H1 (cell line): Measurements from ENCODE around the gene GALNT7. TPM values are rescaled to one million over a fixed set of nuclear protein-coding genes. Genes with fewer than 3 reads are reported as not detected.
A peak's percentile ranks its signal among the peaks of the same experiment; 100 is the strongest.

Experiments used
- CTCF ChIA-PET: fragments of 300-600 bp; sonication (Branson Sonifier 250); formaldehyde crosslinking; loops from one replicate; lab custom pipeline; 2021; ENCODE audit not compliant: partially characterized antibody; lab: Charles Lee
- POLR2A ChIA-PET: fragments of 300-600 bp; sonication (Branson Sonifier 250); formaldehyde crosslinking; loops from one replicate; lab custom pipeline; 2021; ENCODE audit warnings: inconsistent platforms; ENCODE audit not compliant: partially characterized antibody; lab: Charles Lee
- DNase-seq, 2 experiments: peaks; one replicate each; pipeline versions ENCODE4 v3.0.0 to v3.0.0-alpha.2; 2010 to 2022; ENCODE audit warnings: low spot score in 2 of 2, low read depth in 1 of 2, mixed read lengths in 1 of 2
- FAIRE-seq: peaks from 2 replicates; lab custom pipeline; 2011; peaks lifted over from hg19 to GRCh38; lab: Jason Lieb, UNC
- H2AFZ ChIP-seq: 2 replicates; pipeline ENCODE4 v1.8.1; 2012; ENCODE audit warnings: low read length, inconsistent platforms
- H2AK5ac ChIP-seq: 2 replicates; pipeline ENCODE4 v1.6.1; 2013; ENCODE audit warnings: low read depth, low read length
- H2BK120ac ChIP-seq: replicated peaks from 2 replicates; pipeline ENCODE3; 2013; ENCODE audit warnings: low read depth, low read length, inconsistent platforms
- H2BK12ac ChIP-seq: 2 replicates; pipeline ENCODE4 v1.6.1; 2013; ENCODE audit warnings: low read depth, low read length
- H2BK15ac ChIP-seq: 2 replicates; pipeline ENCODE4 v1.6.1; 2013; ENCODE audit warnings: low read length
- H2BK20ac ChIP-seq: 2 replicates; pipeline ENCODE4 v1.6.1; 2013; ENCODE audit warnings: low read length
- H2BK5ac ChIP-seq: 2 replicates; pipeline ENCODE4 v1.6.1; 2013; ENCODE audit warnings: low read depth, low read length
- H3K14ac ChIP-seq: 2 replicates; pipeline ENCODE4 v1.6.1; 2013; ENCODE audit warnings: inconsistent platforms; ENCODE audit not compliant: insufficient read length
- H3K18ac ChIP-seq: 2 replicates; pipeline ENCODE4 v1.6.1; 2013; ENCODE audit warnings: low read length; ENCODE audit errors: extremely low read depth
- H3K23ac ChIP-seq: 2 replicates; pipeline ENCODE4 v1.6.1; 2013; ENCODE audit warnings: inconsistent platforms; ENCODE audit not compliant: insufficient read length
- H3K23me2 ChIP-seq: 2 replicates; pipeline ENCODE4 v1.6.1; 2013; ENCODE audit warnings: low read depth, low read length
- H3K27ac ChIP-seq: 2 replicates; pipeline ENCODE4 v1.6.1; 2011; ENCODE audit warnings: low read depth, low read length, inconsistent platforms
- H3K27me3 ChIP-seq, 4 experiments: replicated peaks in 1 of 4; 1 replicate in 1 of 4; 2 replicates in 3 of 4; pipeline versions ENCODE4 v1.6.1 to v1.8.1; 2011 to 2013; ENCODE audit warnings: low read length in 3 of 4, mild to moderate bottlenecking in 3 of 4, inconsistent platforms in 2 of 4, mixed read lengths in 2 of 4, moderate library complexity in 1 of 4; ENCODE audit not compliant: control insufficient read depth in 3 of 4, insufficient read depth in 3 of 4; ENCODE audit errors: extremely low read depth in 1 of 4
- H3K36me3 ChIP-seq, 4 experiments: 2 replicates each; pipeline versions ENCODE4 v1.6.1 to v1.8.1; 2011 to 2013; ENCODE audit warnings: mild to moderate bottlenecking in 4 of 4, low read length in 3 of 4, moderate library complexity in 2 of 4, control low read depth in 1 of 4, inconsistent platforms in 1 of 4; ENCODE audit not compliant: insufficient read depth in 4 of 4, control insufficient read depth in 2 of 4
- H3K4ac ChIP-seq: replicated peaks from 2 replicates; pipeline ENCODE3; 2013; ENCODE audit warnings: low read length, low read depth, mixed read lengths, inconsistent platforms; ENCODE audit not compliant: insufficient read length
- H3K4me1 ChIP-seq, 4 experiments: replicated peaks in 1 of 4; 1 replicate in 1 of 4; 2 replicates in 3 of 4; pipeline versions ENCODE4 v1.6.1 to v1.8.1; 2011 to 2013; ENCODE audit warnings: low read length in 3 of 4, inconsistent platforms in 2 of 4, mixed read lengths in 1 of 4; ENCODE audit not compliant: insufficient read depth in 4 of 4, control insufficient read depth in 3 of 4
- H3K4me2 ChIP-seq, 2 experiments: 2 replicates each; pipeline versions ENCODE4 v1.6.1 to v1.8.1; 2011 to 2013; ENCODE audit warnings: low read depth in 2 of 2, low read length in 2 of 2, control low read depth in 1 of 2, inconsistent platforms in 1 of 2, mild to moderate bottlenecking in 1 of 2; ENCODE audit not compliant: insufficient read depth in 1 of 2
- H3K4me3 ChIP-seq, 4 experiments: fragments of 200-600, 300-600 bp in 1 of 4; sonication (generic), shearing (Covaris generic), sonication (Bioruptor Twin) in 1 of 4; 2 replicates each; pipeline versions ENCODE4 v1.5.1 to v1.8.1; 2011 to 2016; ENCODE audit warnings: low read length in 4 of 4, low read depth in 3 of 4, control low read depth in 2 of 4, inconsistent platforms in 2 of 4, mild to moderate bottlenecking in 2 of 4, mixed read lengths in 1 of 4, moderate library complexity in 1 of 4; ENCODE audit not compliant: insufficient read depth in 2 of 4; ENCODE audit errors: extremely low read depth in 1 of 4
- H3K56ac ChIP-seq: replicated peaks from 2 replicates; pipeline ENCODE3; 2013; ENCODE audit warnings: low read depth, mild to moderate bottlenecking, mixed read lengths, low read length, inconsistent platforms; ENCODE audit not compliant: insufficient read length
- H3K79me1 ChIP-seq: 2 replicates; pipeline ENCODE4 v1.6.1; 2013; ENCODE audit warnings: low read depth, low read length, control low read depth
- H3K79me2 ChIP-seq, 2 experiments: 2 replicates each; pipeline versions ENCODE4 v1.6.1 to v1.8.1; 2012 to 2013; ENCODE audit warnings: low read length in 2 of 2, mild to moderate bottlenecking in 2 of 2, inconsistent platforms in 1 of 2; ENCODE audit not compliant: insufficient read depth in 2 of 2, control insufficient read depth in 1 of 2
- H3K9ac ChIP-seq, 4 experiments: replicated peaks in 1 of 4; 1 replicate in 1 of 4; 2 replicates in 3 of 4; pipeline versions ENCODE4 v1.6.1 to v1.8.1; 2011 to 2013; ENCODE audit warnings: low read depth in 3 of 4, low read length in 3 of 4, control low read depth in 2 of 4, mild to moderate bottlenecking in 2 of 4, moderate library complexity in 2 of 4, inconsistent platforms in 1 of 4; ENCODE audit errors: extremely low read depth in 1 of 4
- H3K9me3 ChIP-seq, 2 experiments: 2 replicates each; pipeline versions ENCODE4 v1.6.1 to v1.8.1; 2012 to 2013; ENCODE audit warnings: mild to moderate bottlenecking in 2 of 2, moderate library complexity in 2 of 2, control low read depth in 1 of 2, inconsistent platforms in 1 of 2, low read depth in 1 of 2, low read length in 1 of 2, mixed read lengths in 1 of 2; ENCODE audit not compliant: insufficient read depth in 2 of 2
- H4K20me1 ChIP-seq, 2 experiments: replicated peaks in 1 of 2; 2 replicates each; pipeline versions ENCODE3 to v1.8.1; 2011 to 2013; ENCODE audit warnings: inconsistent platforms in 2 of 2, low read length in 2 of 2, mild to moderate bottlenecking in 1 of 2; ENCODE audit not compliant: insufficient read depth in 2 of 2, control insufficient read depth in 1 of 2
- H4K5ac ChIP-seq: 2 replicates; pipeline ENCODE4 v1.6.1; 2013; ENCODE audit warnings: low read length, low read depth, mixed read lengths, inconsistent platforms; ENCODE audit not compliant: insufficient read length
- H4K8ac ChIP-seq: 2 replicates; pipeline ENCODE4 v1.8.0; 2013; ENCODE audit warnings: mild to moderate bottlenecking, moderate library complexity, low read length, inconsistent platforms; ENCODE audit not compliant: insufficient read depth; ENCODE audit errors: extremely low read depth
- H4K91ac ChIP-seq: replicated peaks from 2 replicates; pipeline ENCODE3; 2013; ENCODE audit warnings: low read length, mixed read lengths, inconsistent platforms; ENCODE audit not compliant: insufficient read length
- ATF2 ChIP-seq: IDR thresholded peaks from 2 replicates; pipeline ENCODE4 v1.6.1; 2012; ENCODE audit warnings: low read length, inconsistent platforms
- BACH1 ChIP-seq: IDR thresholded peaks from 2 replicates; pipeline ENCODE4 v1.6.1; 2012; ENCODE audit warnings: low read length, improper control_type of control experiment
- CTBP2 ChIP-seq: IDR thresholded peaks from 2 replicates; pipeline ENCODE4 v1.7.0; 2011; ENCODE audit warnings: borderline replicate concordance, mild to moderate bottlenecking, moderate library complexity, mixed read lengths, low read length; ENCODE audit not compliant: insufficient read depth, insufficient read length
- FOSL1 ChIP-seq: IDR thresholded peaks from 2 replicates; pipeline ENCODE4 v1.6.1; 2011; ENCODE audit warnings: mild to moderate bottlenecking, low read depth, low read length, moderate library complexity; ENCODE audit not compliant: insufficient read depth
- MAFK ChIP-seq: IDR thresholded peaks from 2 replicates; pipeline ENCODE4 v1.6.1; 2012; ENCODE audit warnings: low read depth, mild to moderate bottlenecking, improper control_type of control experiment, low read length
- NANOG ChIP-seq: IDR thresholded peaks from 2 replicates; pipeline ENCODE4 v1.6.1; 2011; ENCODE audit warnings: low read length, low read depth, mild to moderate bottlenecking, inconsistent platforms; ENCODE audit not compliant: insufficient read depth, poor library complexity, severe bottlenecking
- RNF2 ChIP-seq: fragments of 200-900, 300-1000 bp; sonication (generic); IDR thresholded peaks from 2 replicates; pipeline ENCODE4 v1.7.1; 2016; ENCODE audit warnings: borderline replicate concordance, low read depth, mild to moderate bottlenecking, antibody characterized with exemption, low read length; ENCODE audit not compliant: poor library complexity, severe bottlenecking; ENCODE audit errors: missing control alignments
- SP1 ChIP-seq: IDR thresholded peaks from 2 replicates; pipeline ENCODE4 v1.6.1; 2011; ENCODE audit warnings: low read depth, low read length
- USF2 ChIP-seq: IDR thresholded peaks from 2 replicates; pipeline ENCODE4 v1.6.1; 2011; ENCODE audit warnings: low read length, improper control_type of control experiment
- WGBS, 2 experiments: shearing (Covaris generic) in 1 of 2; methylation state at CpG; one replicate each; pipeline versions ENCODE4 v1.1.6 to v1.1.7; 2013 to 2015; ENCODE audit warnings: low lambda C conversion rate in 2 of 2, mixed read lengths in 2 of 2, inconsistent platforms in 1 of 2, low coverage in 1 of 2, missing lambda C conversion rate in 1 of 2; ENCODE audit not compliant: insufficient replicate concordance in 2 of 2, insufficient coverage in 1 of 2, insufficient read length in 1 of 2; ENCODE audit errors: extremely low coverage in 1 of 2, missing lambda C conversion rate in 1 of 2; 5-methylcytosine and 5-hydroxymethylcytosine counted together
- polyA plus RNA-seq, 7 experiments: library from polyadenylated mRNA; depleted of rRNA in 3 of 7; stranded (reverse) in 5 of 7; unstranded in 2 of 7; fragments of >200 nt in 5 of 7; fragments of 200-250 nt in 2 of 7; gene quantifications; 1 replicate in 5 of 7; 2 replicates in 1 of 7; 4 replicates in 1 of 7; pipeline versions ENCODE4 v1.2.1 to v1.2.3, GENCODE V29; 2011 to 2013; ENCODE audit warnings: missing spikeins in 2 of 7, mixed read lengths in 2 of 7
- total RNA-seq: library from RNA; stranded (reverse); fragmentation: NEBNext Ultra II Directional; extraction: Animal tissue kit (Norgen Biotek cat#: 25700); gene quantifications from 2 replicates; pipeline ENCODE4 v1.2.1, GENCODE V29; 2021

Gene GALNT7
- total and polyA plus RNA-seq, 2 of the 8 experiments (the other 6 are each of a cell fraction or from before 2014, with no cell fraction given), result 22.4 to 85.5 TPM

- Histone ChIP-seq H2BK20ac (no peak overlapping the region), H2BK5ac (no peak overlapping the region), H3K79me2 (no peaks in the 10 kb centered on the region), H3K27ac (no peak overlapping the region), H3K27me3 (no peaks in the 10 kb centered on the region), H4K20me1 (no peaks in the 10 kb centered on the region), H4K8ac (no peak overlapping the region), H3K4me1 (no peaks in the 10 kb centered on the region), H2AK5ac (no peak overlapping the region), H3K4me2 (no peak overlapping the region), H2BK120ac (no peak overlapping the region), H3K36me3 (no peaks in the 10 kb centered on the region), H4K91ac (no peak overlapping the region), H2BK15ac (no peak overlapping the region), H2BK12ac (no peak overlapping the region), H3K23me2 (no peaks in the 10 kb centered on the region), H2AFZ (peak overlapping the region; percentile 38; the same call in 1 of the 2 replicates), H3K14ac (no peak overlapping the region), H3K56ac (no peak overlapping the region), H3K9me3 (no peaks in the 10 kb centered on the region), H3K4me3 (no peak overlapping the region), H3K18ac (no peak overlapping the region), H4K5ac (no peak overlapping the region), H3K79me1 (no peaks in the 10 kb centered on the region), H3K4ac (no peak overlapping the region), H3K23ac (no peak overlapping the region), H3K9ac (no peak overlapping the region)
- DNase-seq, result no peak
- peak; percentile 42 for FAIRE-seq
- POLR2A ChIA-PET, result no interaction called here
- 95% methylated on average over 6 of the region's 6 CpGs; no CpG with 5 or more reads in 1 of the 2 experiments for WGBS, 2 experiments
- CTCF ChIA-PET, result interaction anchor here (0.7 to 1.2 kb wide), 5 partner anchors 14 to 115 kb away, joined by 3 to 4 read pairs (median 4); no protein-coding TSS in a partner anchor
- TF ChIP-seq CTBP2 (no peak), MAFK (no peak), USF2 (no peak), FOSL1 (no peak), BACH1 (no peak), RNF2 (no peak), NANOG (no peak), SP1 (no peak), ATF2 (no peak)
These were observed 40.3 kb upstream of the GALNT7 start for GRCh38 chr4:173128199-173128890.
